ENCODE data around the gene ABHD8. TPM values are rescaled to one million over a fixed set of nuclear protein-coding genes. Genes with fewer than 3 reads are reported as not detected.

ABHD8 gene
- total and polyA plus RNA-seq, 2 of the 13 experiments (the other 11 are each of a cell fraction or from before 2014, with no cell fraction given) = 6.3 to 7.2 TPM

DNA sequence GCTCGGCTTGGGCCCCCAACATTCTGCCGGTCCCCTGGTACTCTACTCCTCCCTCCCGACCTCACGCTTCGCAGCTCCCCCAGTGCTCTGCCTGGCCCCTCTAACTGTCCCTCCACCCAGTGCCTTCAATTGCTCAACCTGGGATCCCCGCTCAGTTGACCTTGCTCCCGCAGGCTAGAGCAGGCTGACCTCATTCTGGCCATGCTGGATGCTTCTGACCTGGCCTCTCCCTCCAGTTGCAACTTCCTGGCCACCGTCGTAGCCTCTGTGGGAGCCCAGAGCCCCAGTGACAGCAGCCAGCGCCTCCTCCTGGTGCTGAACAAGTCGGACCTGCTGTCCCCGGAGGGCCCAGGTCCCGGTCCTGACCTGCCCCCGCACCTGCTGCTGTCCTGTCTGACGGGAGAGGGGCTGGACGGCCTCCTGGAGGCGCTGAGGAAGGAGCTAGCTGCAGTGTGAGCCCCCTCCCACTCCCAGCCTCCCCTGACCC lies 37.7 kb upstream of the ABHD8 start (continued):
- TF ChIP-seq, protein P1, sequence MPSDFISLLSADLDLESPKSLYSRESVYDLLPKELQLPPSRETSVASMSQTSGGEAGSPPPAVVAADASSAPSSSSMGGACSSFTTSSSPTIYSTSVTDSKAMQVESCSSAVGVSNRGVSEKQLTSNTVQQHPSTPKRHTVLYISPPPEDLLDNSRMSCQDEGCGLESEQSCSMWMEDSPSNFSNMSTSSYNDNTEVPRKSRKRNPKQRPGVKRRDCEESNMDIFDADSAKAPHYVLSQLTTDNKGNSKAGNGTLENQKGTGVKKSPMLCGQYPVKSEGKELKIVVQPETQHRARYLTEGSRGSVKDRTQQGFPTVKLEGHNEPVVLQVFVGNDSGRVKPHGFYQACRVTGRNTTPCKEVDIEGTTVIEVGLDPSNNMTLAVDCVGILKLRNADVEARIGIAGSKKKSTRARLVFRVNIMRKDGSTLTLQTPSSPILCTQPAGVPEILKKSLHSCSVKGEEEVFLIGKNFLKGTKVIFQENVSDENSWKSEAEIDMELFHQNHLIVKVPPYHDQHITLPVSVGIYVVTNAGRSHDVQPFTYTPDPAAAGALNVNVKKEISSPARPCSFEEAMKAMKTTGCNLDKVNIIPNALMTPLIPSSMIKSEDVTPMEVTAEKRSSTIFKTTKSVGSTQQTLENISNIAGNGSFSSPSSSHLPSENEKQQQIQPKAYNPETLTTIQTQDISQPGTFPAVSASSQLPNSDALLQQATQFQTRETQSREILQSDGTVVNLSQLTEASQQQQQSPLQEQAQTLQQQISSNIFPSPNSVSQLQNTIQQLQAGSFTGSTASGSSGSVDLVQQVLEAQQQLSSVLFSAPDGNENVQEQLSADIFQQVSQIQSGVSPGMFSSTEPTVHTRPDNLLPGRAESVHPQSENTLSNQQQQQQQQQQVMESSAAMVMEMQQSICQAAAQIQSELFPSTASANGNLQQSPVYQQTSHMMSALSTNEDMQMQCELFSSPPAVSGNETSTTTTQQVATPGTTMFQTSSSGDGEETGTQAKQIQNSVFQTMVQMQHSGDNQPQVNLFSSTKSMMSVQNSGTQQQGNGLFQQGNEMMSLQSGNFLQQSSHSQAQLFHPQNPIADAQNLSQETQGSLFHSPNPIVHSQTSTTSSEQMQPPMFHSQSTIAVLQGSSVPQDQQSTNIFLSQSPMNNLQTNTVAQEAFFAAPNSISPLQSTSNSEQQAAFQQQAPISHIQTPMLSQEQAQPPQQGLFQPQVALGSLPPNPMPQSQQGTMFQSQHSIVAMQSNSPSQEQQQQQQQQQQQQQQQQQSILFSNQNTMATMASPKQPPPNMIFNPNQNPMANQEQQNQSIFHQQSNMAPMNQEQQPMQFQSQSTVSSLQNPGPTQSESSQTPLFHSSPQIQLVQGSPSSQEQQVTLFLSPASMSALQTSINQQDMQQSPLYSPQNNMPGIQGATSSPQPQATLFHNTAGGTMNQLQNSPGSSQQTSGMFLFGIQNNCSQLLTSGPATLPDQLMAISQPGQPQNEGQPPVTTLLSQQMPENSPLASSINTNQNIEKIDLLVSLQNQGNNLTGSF (CRISPR knock-in tag; IDR thresholded peaks at IDR 0.05) = peak; percentile 65; the same call in 1 of the 2 replicates
- TF ChIP-seq KMT2B (CRISPR knock-in tag; IDR thresholded peaks at IDR 0.05) (peak; percentile 26; the same call in 1 of the 2 replicates), ZFP90 (CRISPR knock-in tag; IDR thresholded peaks at IDR 0.05; ENCODE audit: borderline replicate concordance) (peak; percentile 54; the same call in 1 of the 2 replicates), RBM22 (optimal IDR thresholded peaks at IDR 0.05; ENCODE audit: low read length) (no peak), MED13 (CRISPR knock-in tag; IDR thresholded peaks at IDR 0.05) (no peak), TOPORS (CRISPR knock-in tag; IDR thresholded peaks at IDR 0.05) (no peak), IRF2 (CRISPR knock-in tag; IDR thresholded peaks at IDR 0.05) (peak; percentile 58; the same call in 1 of the 2 replicates), ZBTB8A (CRISPR knock-in tag; IDR thresholded peaks at IDR 0.05; ENCODE audit: borderline replicate concordance, low read depth) (no peak), SMC3 (IDR thresholded peaks at IDR 0.05; ENCODE audit: low read length) (no peak; the same call in 1 of the 2 replicates), ZNF670 (CRISPR knock-in tag; IDR thresholded peaks at IDR 0.05; ENCODE audit: borderline replicate concordance) (no peak), SP4 (CRISPR knock-in tag; IDR thresholded peaks at IDR 0.05) (peak; percentile 18; the same call in 1 of the 2 replicates), ZNF546 (CRISPR knock-in tag; conservative IDR thresholded peaks at IDR 0.05) (0 out of 2 replicates have a peak, but pooled peaks have one; percentile 56), GABPA (IDR thresholded peaks at IDR 0.05; ENCODE audit: low read depth, low read length) (no peak), GABPA (CRISPR knock-in tag; IDR thresholded peaks at IDR 0.05; ENCODE audit: low read depth) (peak; percentile 65), ZNF460 (CRISPR knock-in tag; IDR thresholded peaks at IDR 0.05; ENCODE audit: borderline replicate concordance) (no peak), SYNCRIP (IDR thresholded peaks at IDR 0.05; ENCODE audit: insufficient read depth, low read depth, low read length) (no peak), ZNF891 (CRISPR knock-in tag; IDR thresholded peaks at IDR 0.05) (peak; percentile 44; the same call in 1 of the 2 replicates), HOXA3 (CRISPR knock-in tag; IDR thresholded peaks at IDR 0.05) (peak; percentile 65; the same call in 1 of the 2 replicates), KDM4B (CRISPR knock-in tag; IDR thresholded peaks at IDR 0.05) (no peak), HOXA5 (CRISPR knock-in tag; IDR thresholded peaks at IDR 0.05) (no peak; the same call in 1 of the 2 replicates)
- TF ChIP-seq, protein P2, sequence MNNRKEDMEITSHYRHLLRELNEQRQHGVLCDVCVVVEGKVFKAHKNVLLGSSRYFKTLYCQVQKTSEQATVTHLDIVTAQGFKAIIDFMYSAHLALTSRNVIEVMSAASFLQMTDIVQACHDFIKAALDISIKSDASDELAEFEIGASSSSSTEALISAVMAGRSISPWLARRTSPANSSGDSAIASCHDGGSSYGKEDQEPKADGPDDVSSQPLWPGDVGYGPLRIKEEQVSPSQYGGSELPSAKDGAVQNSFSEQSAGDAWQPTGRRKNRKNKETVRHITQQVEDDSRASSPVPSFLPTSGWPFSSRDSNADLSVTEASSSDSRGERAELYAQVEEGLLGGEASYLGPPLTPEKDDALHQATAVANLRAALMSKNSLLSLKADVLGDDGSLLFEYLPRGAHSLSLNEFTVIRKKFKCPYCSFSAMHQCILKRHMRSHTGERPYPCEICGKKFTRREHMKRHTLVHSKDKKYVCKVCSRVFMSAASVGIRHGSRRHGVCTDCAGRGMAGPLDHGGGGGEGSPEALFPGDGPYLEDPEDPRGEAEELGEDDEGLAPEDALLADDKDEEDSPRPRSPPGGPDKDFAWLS (CRISPR knock-in tag; IDR thresholded peaks at IDR 0.05; ENCODE audit: borderline replicate concordance) = no peak
- TF ChIP-seq, protein P3, sequence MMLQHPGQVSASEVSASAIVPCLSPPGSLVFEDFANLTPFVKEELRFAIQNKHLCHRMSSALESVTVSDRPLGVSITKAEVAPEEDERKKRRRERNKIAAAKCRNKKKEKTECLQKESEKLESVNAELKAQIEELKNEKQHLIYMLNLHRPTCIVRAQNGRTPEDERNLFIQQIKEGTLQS (CRISPR knock-in tag; IDR thresholded peaks at IDR 0.05) = peak; percentile 15; the same call in 1 of the 2 replicates
- TF ChIP-seq, protein P4, sequence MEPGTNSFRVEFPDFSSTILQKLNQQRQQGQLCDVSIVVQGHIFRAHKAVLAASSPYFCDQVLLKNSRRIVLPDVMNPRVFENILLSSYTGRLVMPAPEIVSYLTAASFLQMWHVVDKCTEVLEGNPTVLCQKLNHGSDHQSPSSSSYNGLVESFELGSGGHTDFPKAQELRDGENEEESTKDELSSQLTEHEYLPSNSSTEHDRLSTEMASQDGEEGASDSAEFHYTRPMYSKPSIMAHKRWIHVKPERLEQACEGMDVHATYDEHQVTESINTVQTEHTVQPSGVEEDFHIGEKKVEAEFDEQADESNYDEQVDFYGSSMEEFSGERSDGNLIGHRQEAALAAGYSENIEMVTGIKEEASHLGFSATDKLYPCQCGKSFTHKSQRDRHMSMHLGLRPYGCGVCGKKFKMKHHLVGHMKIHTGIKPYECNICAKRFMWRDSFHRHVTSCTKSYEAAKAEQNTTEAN (CRISPR knock-in tag; conservative IDR thresholded peaks at IDR 0.05) = 0 out of 2 replicates have a peak, but pooled peaks have one; percentile 47
